SJCRH30 (cell line): ENCODE data around the gene NCAN. TPM values are rescaled to one million over a fixed set of nuclear protein-coding genes. Genes with fewer than 3 reads are reported as not detected.
"Not testable (repeated sequence)": the region's sequence is repeated elsewhere in the genome, so short reads cannot be mapped to it uniquely, and the experiment has no call there.

ENCODE experiments used
- DNase-seq, 2 experiments: peaks; one replicate each; pipeline ENCODE4 v3.0.0-alpha.2; 2015 to 2020
- H3K27ac ChIP-seq: fragments of 250-450 bp; sonication (Bioruptor Pico); 2 replicates; pipeline ENCODE4 v1.5.1; 2020; ENCODE audit warnings: mild to moderate bottlenecking, moderate library complexity
- H3K27me3 ChIP-seq: fragments of 250-450 bp; sonication (Bioruptor Pico); 2 replicates; pipeline ENCODE4 v1.5.1; 2020; ENCODE audit warnings: mild to moderate bottlenecking, moderate library complexity
- H3K36me3 ChIP-seq: fragments of 250-450 bp; sonication (Bioruptor Pico); 2 replicates; pipeline ENCODE4 v1.5.1; 2020; ENCODE audit warnings: mild to moderate bottlenecking, moderate library complexity
- H3K4me1 ChIP-seq: fragments of 250-450 bp; sonication (Bioruptor Pico); 2 replicates; pipeline ENCODE4 v1.5.1; 2020; ENCODE audit warnings: mild to moderate bottlenecking, moderate library complexity
- H3K4me3 ChIP-seq: fragments of 250-450 bp; sonication (Bioruptor Pico); 2 replicates; pipeline ENCODE4 v1.5.1; 2020; ENCODE audit warnings: mild to moderate bottlenecking, moderate library complexity
- H3K9me3 ChIP-seq: fragments of 250-450 bp; sonication (Bioruptor Pico); replicated peaks from 2 replicates; pipeline ENCODE4 v1.5.1; 2020; ENCODE audit warnings: mild to moderate bottlenecking, moderate library complexity
- total RNA-seq: library from RNA; depleted of rRNA; stranded (reverse); fragments of >200 nt; shearing (Covaris generic); gene quantifications from 2 replicates; pipeline ENCODE4 v1.2.3, GENCODE V29; 2014; rRNA removed

NCAN gene
- 0.10 TPM in 1 of 2 replicates, not detected in the other for total RNA-seq

DNA sequence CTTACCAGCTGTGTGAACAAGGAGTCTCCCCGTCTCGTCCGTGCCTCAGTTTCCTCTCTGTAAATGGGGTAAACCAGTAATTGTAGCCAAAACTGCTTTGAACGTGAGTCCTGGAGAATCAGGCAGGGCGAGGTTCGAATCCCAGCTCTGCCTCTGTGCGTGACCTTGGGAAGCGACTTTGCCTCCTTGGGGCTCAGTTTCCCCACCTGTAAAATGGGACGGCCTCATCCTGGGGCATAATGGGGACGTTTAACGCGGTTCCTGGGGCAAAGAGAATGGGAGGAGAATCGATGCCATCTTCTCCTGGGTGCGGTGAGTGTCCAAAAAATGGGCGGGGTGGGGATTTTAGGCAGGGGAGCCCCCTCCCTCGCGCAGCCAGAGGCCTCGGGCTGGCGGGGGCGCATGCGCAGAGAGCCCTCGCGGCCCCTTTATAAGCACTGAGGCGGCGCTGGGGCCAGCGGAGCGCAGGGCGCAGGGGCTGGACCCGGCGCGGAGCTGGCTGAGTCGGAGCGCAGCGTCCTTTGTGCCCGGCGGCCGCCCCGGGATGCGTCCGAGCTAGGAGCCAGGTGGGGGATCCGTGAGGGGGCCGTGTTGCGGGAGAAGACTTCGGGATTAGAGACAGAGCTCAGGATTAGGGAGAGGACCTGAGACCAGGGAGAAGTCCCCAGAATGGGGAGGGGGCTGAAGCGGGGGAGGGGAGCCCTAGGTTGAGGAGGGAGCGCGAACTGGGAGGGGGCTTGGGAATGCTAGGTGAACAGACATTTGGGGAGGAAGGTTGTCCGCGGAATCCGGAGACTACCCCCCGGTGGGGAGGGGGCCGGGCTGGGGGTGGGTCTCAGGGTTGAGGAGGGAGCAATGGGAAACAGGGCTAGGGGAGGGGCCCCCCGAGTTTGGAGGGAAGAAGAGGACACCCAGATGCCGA, at the start of gene NCAN:
Gene NCAN (plus strand): TSS at position 460 of the 922 bp plus-strand sequence. CDS start 4,996 bp downstream, outside the sequence.
- Histone ChIP-seq H3K36me3 (no peaks in the 10 kb centered on the region), H3K27ac (no peak within 1 kb of the TSS), H3K4me1 (no peaks in the 10 kb centered on the region), H3K27me3 (no peaks in the 10 kb centered on the region), H3K4me3 (no peak within 1 kb of the TSS), H3K9me3 (no peaks in the 10 kb centered on the region)
- DNase-seq = no peak

DNA sequence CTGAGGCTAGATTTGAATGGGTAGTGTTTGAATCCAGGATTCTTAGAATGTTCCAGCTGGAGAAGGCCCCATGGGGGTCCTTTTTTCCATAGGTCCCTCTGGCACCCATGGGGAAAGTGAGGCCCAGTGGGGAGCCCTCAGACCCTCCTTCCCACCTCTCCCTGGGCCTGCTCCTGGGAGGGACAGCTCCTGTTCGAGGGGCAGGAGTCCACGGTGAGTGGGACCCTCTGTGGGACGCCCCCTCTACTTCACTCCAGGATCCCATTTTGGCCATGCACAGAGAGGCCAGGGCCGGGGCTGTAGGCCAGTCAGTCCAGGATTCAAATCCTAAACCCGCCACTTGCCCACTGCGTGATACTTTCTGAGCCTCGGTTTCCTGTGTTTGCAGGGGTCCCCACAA, 49.3 kb upstream of the NCAN start:
- no peaks in the 10 kb centered on the region for H3K4me1 ChIP-seq

DNA sequence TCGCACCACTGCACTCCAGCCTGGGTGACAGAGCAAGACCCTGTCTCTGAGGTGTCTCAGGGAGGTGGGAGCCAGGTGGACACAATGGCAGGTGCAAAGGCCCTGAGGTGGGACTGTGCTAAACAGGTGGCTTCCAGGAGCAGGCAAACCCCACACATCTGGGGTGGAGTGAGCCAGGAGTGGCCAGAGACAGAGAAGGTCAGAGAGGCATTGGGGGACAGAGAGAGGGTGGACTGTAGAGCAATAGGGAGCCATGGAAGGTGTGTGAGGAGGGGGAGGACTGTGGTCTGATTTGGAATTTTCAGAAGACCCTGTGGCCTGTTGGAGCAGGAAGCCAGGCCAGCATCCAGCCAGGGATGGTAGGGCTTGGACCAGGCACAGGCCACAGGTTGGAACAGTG, 46.4 kb upstream of the NCAN start:
- H3K27ac ChIP-seq = no peak overlapping the region
- H3K36me3 ChIP-seq = no peaks in the 10 kb centered on the region
- no peak for DNase-seq
- no peak overlapping the region for H3K4me3 ChIP-seq
- H3K9me3 ChIP-seq = no peaks in the 10 kb centered on the region
- no peaks in the 10 kb centered on the region for H3K27me3 ChIP-seq
- H3K4me1 ChIP-seq = no peaks in the 10 kb centered on the region; the same call in 1 of the 2 replicates

More for the DNA sequence above, 49.3 kb upstream of the NCAN start:
- no peaks in the 10 kb centered on the region for H3K9me3 ChIP-seq
- no peak overlapping the region for H3K4me3 ChIP-seq
- H3K36me3 ChIP-seq = no peaks in the 10 kb centered on the region
- no peaks in the 10 kb centered on the region for H3K27me3 ChIP-seq
- no peak for DNase-seq
- H3K27ac ChIP-seq = no peak overlapping the region

DNA sequence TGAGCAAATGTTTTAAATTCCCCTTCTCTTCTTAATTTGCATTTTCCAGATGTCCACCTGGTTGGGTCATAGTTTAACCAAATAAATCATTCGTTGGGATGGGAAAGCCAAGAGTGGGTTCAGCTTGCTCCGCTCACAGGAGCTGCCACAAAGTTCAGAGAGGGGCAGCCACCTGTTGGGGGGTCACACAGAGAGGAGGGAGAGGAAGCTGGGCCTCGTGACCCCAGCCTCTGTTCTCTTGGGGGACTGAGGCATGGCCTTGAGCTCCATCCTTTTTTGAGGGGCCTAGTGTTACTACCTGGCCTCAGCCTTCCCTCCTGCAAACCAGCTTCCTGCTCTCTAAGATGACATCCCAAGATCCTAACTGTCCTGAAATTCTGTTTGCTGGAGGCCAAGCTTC, 44.1 kb upstream of the NCAN start:
- no peaks in the 10 kb centered on the region for H3K27me3 ChIP-seq
- no peak overlapping the region for H3K4me3 ChIP-seq
- peaks cover 2% of the 10 kb centered on the region for H3K4me1 ChIP-seq
- H3K36me3 ChIP-seq = no peaks in the 10 kb centered on the region
- H3K27ac ChIP-seq = no peak overlapping the region
- no peaks in the 10 kb centered on the region for H3K9me3 ChIP-seq
- DNase-seq = no peak

DNA sequence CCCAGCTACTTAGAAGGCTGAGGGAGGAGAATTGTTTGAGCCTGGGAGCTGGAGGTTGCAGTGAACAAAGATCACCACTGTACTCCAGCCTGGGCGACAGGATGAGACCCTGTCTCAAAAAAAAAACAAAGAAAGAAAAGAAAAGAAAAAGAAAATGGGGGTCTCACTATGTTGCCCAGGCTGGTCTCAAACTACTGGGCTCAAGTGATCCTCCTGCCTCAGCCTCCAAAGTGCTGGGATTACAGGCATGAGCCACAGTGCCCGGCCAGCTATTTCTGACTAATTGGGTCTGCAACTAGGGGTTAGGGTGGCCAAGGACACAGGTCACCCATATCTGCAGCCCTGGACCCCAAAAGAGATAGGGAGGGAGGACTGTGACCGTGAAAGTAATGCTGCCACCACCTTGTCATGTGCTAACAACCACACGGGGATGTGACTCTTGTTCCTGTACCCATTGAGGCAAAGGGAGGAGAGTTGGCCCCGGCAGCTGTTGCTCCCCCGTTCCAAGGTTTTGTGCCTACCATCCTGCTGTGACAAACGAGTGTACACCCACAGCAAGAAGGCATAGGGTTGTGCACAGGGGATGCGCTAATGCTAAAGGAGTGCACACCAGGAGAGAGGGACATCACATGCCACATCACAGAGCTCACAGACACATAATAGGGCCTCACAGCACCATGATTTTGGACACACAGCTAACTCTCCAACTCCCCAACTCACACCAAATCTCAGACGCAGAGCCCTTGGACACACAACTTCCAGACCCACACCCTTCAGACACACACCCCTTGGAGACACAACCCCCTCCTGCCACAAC, 42.3 kb upstream of the NCAN start:
- Histone ChIP-seq H3K36me3 (no peaks in the 10 kb centered on the region), H3K4me1 (peaks cover 2% of the 10 kb centered on the region), H3K27ac (no peak overlapping the region), H3K9me3 (no peaks in the 10 kb centered on the region), H3K4me3 (no peak overlapping the region), H3K27me3 (no peaks in the 10 kb centered on the region)
- no peak for DNase-seq

DNA sequence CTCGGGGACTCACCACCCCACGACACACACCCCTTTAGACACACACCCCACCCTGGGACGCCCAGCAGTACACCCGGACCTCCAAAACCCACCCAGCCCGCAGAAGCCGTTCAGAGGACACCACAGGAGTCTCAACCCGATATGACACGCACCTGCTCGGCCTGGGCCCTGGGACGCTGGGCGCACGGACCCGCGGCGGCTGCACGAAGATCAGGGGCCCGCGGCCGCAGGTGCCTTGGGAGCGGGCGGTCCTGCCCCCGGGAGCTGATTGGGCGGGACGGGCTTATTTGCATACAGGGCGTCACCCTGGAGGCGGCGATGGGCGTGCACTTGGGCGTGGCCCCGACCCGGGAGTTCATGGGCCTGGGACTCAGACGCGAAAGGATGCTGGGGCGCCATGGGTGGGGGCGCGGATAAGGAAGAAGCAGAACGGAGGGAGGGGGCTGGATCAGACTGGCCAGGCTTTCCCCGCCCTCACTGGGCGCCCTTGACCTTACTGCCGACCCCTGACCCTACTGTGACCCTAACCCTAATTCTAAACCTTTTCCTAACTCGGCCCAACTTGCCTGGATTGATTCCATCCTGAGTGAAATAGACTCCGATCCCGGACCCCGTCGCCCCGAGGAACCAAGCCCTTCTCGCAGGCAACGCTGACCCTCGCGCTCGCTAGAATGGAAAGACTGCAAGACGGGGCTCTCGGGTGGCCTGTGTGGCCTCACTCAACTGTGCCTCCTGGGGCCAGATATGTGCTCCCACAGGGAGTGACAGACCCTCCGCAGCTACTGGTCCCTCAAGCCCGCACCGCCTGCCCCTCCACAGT, 41.5 kb upstream of the NCAN start, which contains the start of gene MEF2B:
Gene MEF2B (minus strand): TSS at position 211 of the 820 bp plus-strand sequence. CDS start 19,528 bp downstream, outside the sequence.
- Histone ChIP-seq H3K27ac (no peak within 1 kb of the TSS), H3K9me3 (no peaks in the 10 kb centered on the region), H3K4me1 (peaks cover 5% of the 10 kb centered on the region), H3K27me3 (no peaks in the 10 kb centered on the region), H3K4me3 (no peak within 1 kb of the TSS), H3K36me3 (no peaks in the 10 kb centered on the region)
- DNase-seq = peak; percentile 61 to 62

DNA sequence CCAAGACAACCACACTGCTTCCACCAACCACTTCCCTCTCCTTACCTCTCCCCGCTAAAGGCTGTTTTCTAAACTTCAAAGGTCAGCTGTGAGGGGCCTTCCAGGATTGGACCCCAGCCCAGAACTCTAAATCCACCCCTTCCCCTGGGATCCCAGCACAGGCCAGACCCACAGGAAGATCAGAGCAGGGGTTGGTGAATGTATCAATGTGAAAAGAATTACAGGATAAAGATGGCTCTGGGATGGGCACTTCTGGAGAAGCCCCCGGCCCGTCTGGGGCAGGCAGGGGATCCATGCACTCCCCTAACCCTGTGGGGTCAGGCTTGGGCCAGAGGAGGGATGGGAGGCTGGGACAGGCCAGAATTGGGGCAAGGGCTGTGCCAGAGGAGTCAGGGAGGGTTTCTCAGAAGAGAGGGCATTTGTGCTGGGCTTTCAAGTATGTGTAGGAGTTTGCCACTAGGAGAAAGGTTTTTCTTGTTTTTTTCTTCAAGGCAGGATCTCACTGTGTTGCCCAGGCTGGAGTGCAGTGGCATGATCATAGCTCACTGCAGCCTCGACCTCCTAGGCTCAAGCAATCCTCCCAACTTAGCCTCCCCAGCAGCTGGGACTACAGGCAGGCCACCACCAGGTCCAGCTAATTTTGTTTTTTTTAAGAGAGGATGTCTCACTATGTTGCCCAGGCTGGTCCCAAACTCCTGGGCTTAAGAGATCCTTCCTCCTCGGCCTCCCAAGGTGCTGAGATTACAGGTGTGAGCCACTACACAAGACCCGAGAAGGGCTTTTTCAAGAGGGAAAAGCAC, 40.7 kb upstream of the NCAN start:
- peak in 1 of 2 experiments; percentile 41 for DNase-seq
- H3K27ac ChIP-seq = no peak overlapping the region
- H3K27me3 ChIP-seq = no peaks in the 10 kb centered on the region
- H3K4me1 ChIP-seq = peaks cover 5% of the 10 kb centered on the region
- no peaks in the 10 kb centered on the region for H3K9me3 ChIP-seq
- no peaks in the 10 kb centered on the region for H3K36me3 ChIP-seq
- H3K4me3 ChIP-seq = no peak overlapping the region

DNA sequence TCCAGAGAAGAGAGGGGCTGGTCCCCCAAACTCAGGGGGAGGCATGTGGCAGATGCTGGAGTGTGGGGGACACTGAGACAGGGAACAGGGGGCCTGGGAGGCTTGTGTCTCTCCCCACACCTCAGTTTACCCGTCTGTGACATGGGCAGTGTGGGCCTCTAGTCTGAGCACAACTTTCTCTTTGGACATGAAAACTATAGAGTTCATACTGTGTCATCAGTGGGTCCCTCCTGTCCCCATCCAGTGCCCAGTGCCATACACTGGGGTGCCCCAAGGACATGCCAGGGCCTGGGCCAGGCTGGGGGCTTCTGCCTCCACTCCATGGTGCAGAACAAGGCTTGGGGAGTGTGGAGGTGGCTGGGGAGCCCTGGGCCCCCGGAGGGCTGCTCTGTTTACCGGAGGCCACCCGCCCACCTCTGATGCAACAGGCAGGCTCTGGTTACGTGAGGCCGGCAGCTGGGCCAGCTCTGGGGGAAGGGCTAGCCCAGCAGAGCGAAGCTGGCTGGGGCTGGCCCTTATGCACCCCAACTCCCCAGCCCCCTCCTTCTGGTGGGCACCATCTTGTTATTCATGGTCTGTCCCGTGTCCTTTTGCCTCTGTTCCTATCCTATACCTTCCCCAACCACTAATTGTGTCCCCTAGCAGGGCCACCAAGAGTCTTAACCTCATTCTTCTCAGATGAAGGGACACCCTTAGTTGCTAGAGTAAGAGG, 39.8 kb upstream of the NCAN start:
- Histone ChIP-seq H3K27ac (no peak overlapping the region), H3K4me3 (no peak overlapping the region), H3K4me1 (peaks cover 5% of the 10 kb centered on the region), H3K36me3 (no peaks in the 10 kb centered on the region), H3K9me3 (no peaks in the 10 kb centered on the region), H3K27me3 (no peaks in the 10 kb centered on the region)
- peak; percentile 50 to 75 for DNase-seq

DNA sequence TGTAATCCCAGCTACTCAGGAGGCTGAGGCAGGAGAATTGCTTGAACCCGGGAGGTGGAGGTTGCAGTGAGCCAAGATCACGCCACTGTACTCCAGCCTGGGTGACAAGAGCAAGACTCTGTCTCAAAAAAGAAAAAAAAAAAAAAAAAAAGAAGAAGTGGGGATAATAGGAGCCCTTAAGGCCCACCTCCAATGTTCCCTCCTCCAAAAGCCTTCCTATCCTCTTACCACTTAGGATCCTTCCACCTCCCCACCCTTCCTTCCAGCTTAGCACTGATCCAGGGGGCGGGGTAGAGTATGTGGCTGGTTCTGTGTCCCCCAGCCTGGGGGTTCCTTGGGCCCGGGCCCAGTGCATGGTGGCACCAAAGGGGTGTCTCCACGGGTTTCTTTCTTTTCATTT, 38.5 kb upstream of the NCAN start:
- H3K9me3 ChIP-seq, DNase-seq, H3K27me3 ChIP-seq, H3K27ac ChIP-seq, H3K4me3 ChIP-seq, H3K4me1 ChIP-seq, H3K36me3 ChIP-seq: not testable (repeated sequence)

DNA sequence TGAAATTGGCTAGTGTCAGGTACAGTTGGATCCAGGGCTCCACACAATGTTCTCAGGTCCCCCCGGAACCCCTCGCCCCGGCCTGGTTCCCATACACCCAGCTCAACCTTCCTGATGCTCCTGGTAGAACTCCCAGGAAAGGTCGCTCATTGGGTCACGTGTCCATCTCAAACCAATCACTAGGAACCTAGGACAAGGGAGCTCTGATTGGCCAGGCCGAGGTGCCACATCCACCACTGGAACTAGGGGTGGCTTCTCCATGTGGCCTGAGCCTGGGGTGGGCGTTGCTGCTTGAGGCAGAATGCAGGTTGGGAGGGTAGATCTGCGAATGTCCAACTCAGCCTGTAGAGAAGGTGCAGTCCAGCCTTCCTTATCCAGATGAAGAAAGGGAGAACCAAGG, 34.8 kb upstream of the NCAN start:
- H3K36me3 ChIP-seq = no peaks in the 10 kb centered on the region
- no peaks in the 10 kb centered on the region for H3K9me3 ChIP-seq
- no peak overlapping the region for H3K27ac ChIP-seq
- H3K4me3 ChIP-seq = no peak overlapping the region
- peaks cover 5% of the 10 kb centered on the region for H3K4me1 ChIP-seq
- H3K27me3 ChIP-seq = no peaks in the 10 kb centered on the region
- peak in 1 of 2 experiments; percentile 27 for DNase-seq

DNA sequence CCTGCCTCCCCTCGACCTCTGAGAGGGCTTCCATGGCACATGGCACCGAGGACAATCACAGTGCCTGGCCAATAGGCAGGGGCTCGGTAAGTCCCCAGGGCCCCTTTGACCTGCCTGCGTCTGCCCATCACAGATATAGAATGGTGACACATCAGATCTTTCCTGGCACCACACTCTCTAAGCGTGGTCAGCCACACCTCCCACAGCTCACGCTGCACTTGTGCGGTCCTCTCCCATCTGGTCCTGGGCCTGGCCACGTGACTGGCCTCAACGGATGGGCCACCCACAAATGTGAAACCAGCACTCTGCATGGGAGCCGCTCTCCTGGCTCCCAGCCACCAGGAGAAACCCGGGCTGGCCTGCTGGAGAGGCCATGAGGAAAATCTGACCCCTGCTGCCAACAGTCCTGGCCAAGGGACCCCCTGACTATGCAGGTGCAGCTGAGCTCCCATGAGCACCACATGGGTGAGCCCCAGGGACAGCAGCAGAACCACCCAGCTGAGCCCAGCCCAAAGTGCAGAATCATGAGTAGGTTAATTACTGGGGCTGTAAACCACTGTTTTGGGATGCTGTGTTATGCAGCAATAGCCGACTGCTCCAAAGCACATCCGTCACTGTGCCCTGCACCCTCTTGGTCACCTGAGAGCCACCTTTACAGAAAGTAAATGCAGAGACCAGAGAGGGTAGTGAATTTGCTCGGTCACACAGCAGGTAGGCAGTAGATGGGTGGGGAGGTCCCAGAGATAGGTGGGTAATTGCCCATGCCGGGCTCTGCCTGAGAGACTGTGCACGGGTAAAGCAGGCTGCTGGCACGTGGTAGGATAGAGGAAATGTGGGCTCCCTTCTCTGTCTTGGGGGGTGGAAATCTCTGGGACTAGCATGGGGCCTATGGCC, 32.0 kb upstream of the NCAN start:
- peak; percentile 28 to 34 for DNase-seq
- H3K36me3 ChIP-seq = no peaks in the 10 kb centered on the region
- no peak overlapping the region for H3K4me3 ChIP-seq
- H3K9me3 ChIP-seq = no peaks in the 10 kb centered on the region
- H3K4me1 ChIP-seq = peaks cover 1% of the 10 kb centered on the region; the same call in 1 of the 2 replicates
- H3K27ac ChIP-seq = no peak overlapping the region
- no peaks in the 10 kb centered on the region for H3K27me3 ChIP-seq

DNA sequence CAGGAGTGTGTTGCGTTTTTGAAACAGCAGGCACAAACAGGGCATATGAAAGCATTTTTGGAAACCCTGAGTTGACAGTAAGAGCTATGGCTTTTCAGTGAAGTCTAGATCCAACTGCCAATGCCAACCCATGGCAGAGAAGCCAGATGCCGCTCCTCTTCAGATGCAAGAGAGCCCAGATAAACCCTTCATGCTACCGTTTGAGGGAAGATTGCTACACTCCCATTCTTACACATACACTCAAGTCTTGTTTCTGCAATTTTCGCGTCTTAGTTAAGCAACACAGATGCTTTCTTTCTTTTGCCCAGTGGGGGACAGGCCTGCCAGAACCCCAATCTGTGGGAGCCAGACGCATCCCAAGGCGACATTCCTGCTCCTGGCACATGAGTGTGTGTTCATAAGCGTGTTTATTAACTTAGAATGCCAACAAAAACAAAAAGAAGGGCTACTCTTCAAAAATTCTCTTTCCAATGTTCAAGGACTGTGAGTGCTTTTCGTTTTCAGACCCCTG, 30.2 kb upstream of the NCAN start:
- Histone ChIP-seq H3K4me3 (no peak overlapping the region), H3K9me3 (no peaks in the 10 kb centered on the region), H3K27ac (no peak overlapping the region), H3K36me3 (no peaks in the 10 kb centered on the region), H3K4me1 (no peaks in the 10 kb centered on the region), H3K27me3 (no peaks in the 10 kb centered on the region)
- DNase-seq = no peak
